ENCODE data around the gene ZNF280A.

Gene ZNF280A

DNA sequence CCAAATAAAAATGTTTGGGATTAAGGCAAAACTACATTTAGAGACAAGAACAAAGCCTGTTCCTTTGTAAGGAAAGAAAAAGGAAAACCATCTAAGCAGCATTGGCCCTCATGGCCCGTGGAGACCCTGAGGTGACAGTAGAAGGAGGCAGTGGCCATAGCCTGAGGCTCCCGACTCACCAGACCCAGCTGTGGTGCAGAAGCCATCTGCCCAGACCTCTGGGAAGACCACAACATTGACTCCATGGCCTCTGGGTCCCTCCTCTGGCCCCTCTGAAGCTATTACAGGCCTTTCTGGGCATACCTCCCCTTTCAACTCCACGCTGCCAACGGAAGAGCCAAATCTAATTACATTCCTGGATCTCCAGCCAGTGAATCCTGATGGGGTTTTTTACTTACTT is 32.6 kb upstream of the ZNF280A start:
- TF ChIP-seq, protein P1, sequence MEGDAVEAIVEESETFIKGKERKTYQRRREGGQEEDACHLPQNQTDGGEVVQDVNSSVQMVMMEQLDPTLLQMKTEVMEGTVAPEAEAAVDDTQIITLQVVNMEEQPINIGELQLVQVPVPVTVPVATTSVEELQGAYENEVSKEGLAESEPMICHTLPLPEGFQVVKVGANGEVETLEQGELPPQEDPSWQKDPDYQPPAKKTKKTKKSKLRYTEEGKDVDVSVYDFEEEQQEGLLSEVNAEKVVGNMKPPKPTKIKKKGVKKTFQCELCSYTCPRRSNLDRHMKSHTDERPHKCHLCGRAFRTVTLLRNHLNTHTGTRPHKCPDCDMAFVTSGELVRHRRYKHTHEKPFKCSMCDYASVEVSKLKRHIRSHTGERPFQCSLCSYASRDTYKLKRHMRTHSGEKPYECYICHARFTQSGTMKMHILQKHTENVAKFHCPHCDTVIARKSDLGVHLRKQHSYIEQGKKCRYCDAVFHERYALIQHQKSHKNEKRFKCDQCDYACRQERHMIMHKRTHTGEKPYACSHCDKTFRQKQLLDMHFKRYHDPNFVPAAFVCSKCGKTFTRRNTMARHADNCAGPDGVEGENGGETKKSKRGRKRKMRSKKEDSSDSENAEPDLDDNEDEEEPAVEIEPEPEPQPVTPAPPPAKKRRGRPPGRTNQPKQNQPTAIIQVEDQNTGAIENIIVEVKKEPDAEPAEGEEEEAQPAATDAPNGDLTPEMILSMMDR (conservative IDR thresholded peaks at IDR 0.05; ENCODE audit: low read depth), result no peak
- ChIA-PET POLR2A (ENCODE audit: low non-redundant PET) (no interaction called here), CTCF (no interaction called here)
- no peak overlapping the region for H3K27ac ChIP-seq
- DNase-seq (ENCODE audit: low spot score), result no peak

DNA sequence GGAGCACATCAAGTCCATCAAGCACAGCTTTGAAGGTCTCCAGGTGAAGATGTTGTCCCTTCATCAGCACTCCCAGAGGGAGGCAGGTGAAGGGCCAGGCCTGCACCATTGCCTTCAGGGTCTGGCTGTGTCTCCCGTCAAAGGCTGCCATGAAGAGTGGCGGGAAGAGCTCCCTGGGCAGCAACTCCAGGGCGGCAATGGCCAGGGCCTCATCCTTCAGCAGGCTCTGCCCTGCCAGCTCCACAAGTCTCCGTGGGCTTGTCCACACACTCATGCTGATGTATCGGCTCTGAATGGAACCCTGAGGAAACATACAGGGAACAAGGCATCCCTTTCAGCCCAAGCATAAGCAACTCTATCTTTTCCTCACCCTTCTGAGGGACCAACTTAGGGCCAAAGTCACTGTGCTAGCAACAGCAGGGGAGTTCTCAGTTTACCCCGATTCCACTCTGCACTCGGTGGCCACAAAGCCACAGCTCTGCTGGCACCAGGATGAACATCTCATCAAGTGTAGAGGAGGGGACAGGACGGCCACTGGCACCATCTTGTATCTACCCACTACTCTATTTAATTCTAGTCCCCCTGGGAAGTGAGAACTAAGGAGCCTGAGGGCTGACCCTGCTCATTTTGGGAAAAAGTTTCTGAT is 30.8 kb upstream of the ZNF280A start:
- POLR2A ChIA-PET (ENCODE audit: low non-redundant PET), result no interaction called here
- no peak overlapping the region for H3K27ac ChIP-seq
- no peak for DNase-seq (ENCODE audit: low spot score)
- TF ChIP-seq, protein P1 (conservative IDR thresholded peaks at IDR 0.05; ENCODE audit: low read depth), result no peak
- CTCF ChIA-PET, result no interaction called here

DNA sequence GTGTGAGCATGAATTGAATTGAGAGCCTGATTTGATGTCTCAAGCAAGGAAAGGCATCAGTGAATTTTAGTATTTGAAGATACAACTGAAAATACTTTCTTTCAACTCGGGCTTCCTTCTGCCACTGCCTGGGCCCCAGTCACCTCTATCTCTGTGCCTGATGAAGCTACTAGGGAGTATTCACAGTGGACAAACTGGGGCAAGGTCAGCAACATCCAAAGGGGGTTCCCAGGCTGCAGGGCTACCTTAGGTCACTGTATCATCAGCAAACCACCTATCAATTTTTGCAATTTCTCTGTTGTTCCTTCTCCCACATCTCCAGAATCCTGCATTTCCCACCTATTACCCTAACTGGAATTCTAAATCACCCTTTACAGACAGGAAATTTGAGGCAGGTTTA is 28.8 kb upstream of the ZNF280A start:
- ChIA-PET CTCF (no interaction called here), POLR2A (ENCODE audit: low non-redundant PET) (no interaction called here)
- TF ChIP-seq, protein P1 (conservative IDR thresholded peaks at IDR 0.05; ENCODE audit: low read depth), result no peak
- no peak for DNase-seq (ENCODE audit: low spot score)
- no peak overlapping the region for H3K27ac ChIP-seq

DNA sequence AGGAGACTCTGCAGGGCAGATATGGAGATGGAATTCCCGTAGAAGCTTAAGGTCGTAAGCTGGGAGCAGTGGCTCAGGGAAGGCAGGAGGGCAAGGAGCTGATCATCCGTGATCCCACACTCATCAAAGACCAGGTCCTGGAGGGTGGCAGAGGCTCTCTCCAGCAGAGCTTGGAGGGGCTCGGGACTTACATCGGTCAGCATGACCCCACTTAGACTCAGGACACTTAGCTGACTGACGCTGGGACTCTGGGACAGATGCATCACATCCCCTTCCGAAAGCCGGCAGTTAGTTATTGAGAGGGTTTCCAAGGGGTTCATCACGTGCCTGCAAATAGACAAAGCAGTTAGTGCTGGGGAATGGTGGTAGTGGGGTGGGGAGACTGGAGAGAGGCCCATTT is 28.2 kb upstream of the ZNF280A start:
- TF ChIP-seq, protein P1 (conservative IDR thresholded peaks at IDR 0.05; ENCODE audit: low read depth), result no peak
- CTCF ChIA-PET, result no interaction called here
- POLR2A ChIA-PET (ENCODE audit: low non-redundant PET), result no interaction called here
- no peak overlapping the region for H3K27ac ChIP-seq
- DNase-seq (ENCODE audit: low spot score), result no peak

DNA sequence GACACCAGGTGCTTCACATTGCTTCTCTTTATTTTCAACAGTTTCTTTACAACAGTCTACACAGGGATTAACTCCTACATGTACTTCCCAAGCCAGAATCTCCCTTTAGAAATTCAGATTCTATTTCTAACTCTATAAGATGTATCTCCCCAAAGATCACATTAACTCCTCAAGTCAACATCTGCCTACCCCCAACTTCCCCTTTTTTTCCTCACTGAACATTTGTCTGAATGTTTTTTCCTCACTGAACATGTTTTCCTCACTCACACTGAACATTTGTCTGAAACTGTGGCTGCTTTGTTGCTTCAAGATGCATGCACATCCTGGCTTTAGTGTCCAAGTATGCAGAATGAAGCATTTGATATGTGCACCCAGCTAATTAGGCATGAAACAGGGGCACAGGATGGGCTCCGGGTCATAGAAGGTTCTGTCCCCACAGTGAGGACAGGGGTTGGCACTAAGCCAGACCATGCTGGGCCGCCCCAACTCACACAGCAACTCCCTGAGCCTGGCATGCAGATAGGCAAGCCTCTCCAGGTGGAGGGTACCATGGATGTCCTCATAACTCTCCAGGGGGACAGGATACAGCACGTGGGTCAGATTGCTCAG is 27.7 kb upstream of the ZNF280A start:
- TF ChIP-seq, protein P1 (conservative IDR thresholded peaks at IDR 0.05; ENCODE audit: low read depth), result no peak
- ChIA-PET CTCF (no interaction called here), POLR2A (ENCODE audit: low non-redundant PET) (no interaction called here)
- no peak for DNase-seq (ENCODE audit: low spot score)
- H3K27ac ChIP-seq, result no peak overlapping the region

DNA sequence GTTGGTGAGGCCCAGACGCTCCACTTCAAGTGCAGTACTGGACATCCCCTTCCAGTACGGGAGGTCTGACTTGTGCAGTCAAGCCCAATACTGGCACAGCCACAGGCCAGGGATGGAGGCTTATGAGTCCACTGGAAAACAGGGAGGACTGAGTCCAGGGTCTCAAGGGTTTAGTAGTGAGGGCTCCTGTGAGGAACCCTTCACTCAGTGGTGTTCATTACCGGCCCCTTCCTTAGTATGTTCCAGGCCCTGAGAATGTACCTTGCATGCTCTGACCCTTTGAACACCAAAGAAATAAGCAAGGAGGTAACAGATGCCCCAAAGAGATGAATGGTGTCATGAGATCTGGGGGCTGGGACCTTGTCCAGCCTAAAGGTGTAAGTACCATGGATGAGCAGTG is 27.2 kb upstream of the ZNF280A start:
- ChIA-PET POLR2A (ENCODE audit: low non-redundant PET) (no interaction called here), CTCF (no interaction called here)
- TF ChIP-seq, protein P1 (conservative IDR thresholded peaks at IDR 0.05; ENCODE audit: low read depth), result no peak
- H3K27ac ChIP-seq, result no peak overlapping the region
- DNase-seq (ENCODE audit: low spot score), result no peak
